HG02571 (cell line): Measurements from ENCODE around the gene NGDN.
"Not testable (repeated sequence)": the region's sequence is repeated elsewhere in the genome, so short reads cannot be mapped to it uniquely, and the experiment has no call there.

Experiments used
- ATAC-seq: cut with Tn5 transposase; IDR thresholded peaks from one replicate; pipeline ENCODE4 v1.9.1; 2021; ENCODE audit warnings: mild to moderate bottlenecking, moderate library complexity; ENCODE audit not compliant: unreplicated experiment

Gene NGDN

DNA sequence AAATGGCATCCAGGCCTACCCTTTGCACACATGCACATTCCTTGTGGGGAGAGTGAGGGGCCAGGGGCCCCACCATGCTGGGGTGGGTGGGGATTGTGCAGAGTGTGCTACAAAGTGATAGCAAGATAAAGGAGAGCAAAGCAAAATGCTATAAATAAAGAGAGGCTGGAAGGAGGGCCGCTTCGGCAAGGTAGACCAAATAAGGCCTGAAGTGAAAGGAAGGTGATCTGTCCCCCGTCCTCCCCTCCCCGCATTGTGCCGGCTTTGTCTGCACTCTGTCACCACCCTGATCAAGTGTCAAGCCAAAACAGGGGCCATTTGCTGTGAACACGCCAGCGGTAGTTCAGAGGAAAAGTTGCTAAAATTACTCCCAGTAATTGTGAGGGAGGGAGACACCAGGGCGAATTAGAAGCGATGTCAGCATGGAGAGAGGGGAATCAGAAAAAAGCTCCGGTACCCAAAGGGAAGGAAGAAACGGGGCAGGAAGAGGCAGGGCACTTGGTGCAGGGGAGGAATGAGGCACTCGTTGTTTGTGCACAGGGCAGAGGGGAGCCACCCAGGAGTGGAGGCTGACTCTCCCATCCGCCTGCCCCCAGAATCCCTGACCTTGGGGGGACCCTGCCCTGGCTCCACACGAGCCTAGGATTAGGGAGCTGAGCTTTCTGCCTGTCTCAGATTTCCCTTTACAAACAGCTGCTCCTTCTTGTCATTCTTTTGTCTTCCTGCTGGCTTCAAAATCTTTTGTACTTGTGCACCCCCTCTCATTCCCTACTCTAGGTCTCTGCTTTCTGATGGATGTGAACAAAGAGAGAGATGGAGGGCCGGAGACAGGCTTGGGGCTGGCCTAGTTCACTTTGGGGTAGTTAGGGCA, 31.2 kb upstream of the NGDN start:
- no peak for ATAC-seq

DNA sequence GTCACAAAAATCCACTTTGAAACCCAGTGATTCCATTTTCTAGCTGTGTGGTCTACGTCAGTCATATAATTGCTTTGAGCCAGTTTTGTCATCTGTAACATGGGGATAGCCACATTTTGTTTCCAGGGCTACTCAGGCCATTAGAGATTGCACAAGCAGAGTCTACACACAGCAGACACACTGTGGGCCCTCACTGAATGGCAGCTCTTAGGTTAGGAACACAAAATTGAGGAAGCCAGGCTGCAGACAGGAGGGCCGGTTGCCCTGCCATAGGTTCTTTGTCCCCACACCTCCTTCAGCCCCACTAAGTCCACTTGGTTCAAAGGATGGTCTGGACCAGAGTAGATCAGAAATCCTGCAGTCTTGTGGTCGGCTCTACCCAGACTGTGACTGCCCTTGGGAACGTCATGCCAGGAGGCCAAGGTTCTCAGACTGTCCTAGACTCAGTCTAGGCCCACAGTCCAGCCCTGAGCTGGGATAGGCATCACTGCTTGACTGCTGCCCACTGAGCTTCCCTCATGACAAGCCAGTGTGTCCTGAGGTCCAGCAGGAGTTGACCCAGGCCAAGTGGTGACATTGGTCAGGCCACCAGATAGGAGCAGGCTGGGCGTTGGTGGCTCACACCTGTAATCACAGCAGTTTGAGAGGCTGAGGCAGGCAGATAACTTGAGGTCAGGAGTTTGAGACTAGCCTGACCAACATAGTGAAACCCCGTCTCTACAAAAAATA, 30.2 kb upstream of the NGDN start:
- ATAC-seq, result no peak

DNA sequence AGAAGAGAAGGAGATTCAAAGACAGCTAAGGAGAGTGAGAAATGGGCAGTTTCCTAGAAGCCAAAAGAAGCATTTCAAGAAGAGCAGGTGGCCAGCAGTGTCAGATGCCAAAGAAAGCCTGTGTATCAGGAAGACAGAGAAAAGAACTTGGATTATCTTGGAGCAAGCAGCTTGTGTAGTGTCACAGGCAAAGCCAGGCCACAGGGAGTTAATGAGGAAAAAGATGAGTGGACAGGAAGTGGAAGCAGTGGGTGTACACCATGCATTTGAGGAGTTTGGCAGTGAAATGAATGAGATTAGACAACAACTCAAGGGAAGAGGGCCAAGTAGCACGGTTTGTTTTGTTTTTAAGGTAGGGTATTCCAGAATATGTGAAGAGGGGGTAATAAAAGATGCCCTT, 28.4 kb upstream of the NGDN start:
- ATAC-seq, result no peak

DNA sequence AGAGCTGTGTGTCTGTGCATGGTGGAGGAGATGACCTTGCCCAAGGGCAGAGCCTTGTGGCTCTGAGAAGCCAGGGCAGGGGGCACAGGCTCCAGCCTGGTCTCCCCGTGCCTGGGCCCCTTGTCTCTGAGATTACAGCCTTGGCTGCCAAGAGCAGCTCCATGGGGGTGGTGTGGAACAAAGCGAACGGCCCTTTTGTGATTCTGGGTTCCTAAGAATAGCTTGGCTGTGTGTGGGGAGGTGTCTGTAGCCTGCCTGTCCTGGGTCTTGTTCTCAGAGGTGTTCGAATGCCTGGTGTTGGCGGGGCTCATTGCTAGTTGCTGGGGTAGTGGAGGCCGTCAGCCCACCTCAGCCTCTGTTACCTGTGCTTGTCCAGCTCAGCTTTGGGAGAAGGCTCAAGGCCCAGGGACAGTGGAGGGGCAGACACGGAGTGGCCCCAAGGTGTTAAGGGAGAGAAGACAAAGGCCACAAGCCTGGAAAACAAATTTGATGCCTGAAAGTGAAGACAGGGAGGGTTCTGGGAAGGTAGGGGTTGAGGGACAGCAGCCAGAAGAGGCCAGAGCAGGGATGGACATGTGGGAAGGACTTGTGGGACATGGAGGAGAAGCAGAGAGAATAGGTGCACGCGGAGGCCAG, 26.7 kb upstream of the NGDN start:
- no peak for ATAC-seq

DNA sequence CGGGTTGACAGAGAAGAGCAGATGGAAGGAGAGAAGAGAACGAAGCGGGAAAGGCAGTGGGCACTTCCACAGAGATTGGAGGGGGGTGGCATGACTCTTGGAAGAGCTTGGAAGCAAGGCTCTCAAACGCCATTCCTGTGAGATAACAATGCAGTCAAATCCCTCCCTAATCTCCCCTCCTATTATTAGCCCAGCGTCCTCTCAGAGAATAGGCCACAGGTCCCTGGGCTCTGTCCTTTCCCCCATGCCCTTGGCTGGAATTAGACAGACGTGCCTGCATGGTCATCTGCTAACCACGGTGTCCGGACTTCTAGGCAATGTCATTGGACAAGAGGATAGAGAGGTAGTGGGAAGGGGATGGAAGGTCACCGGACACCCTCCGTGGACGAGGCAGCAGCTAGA, 26.1 kb upstream of the NGDN start:
- ATAC-seq, result no peak

DNA sequence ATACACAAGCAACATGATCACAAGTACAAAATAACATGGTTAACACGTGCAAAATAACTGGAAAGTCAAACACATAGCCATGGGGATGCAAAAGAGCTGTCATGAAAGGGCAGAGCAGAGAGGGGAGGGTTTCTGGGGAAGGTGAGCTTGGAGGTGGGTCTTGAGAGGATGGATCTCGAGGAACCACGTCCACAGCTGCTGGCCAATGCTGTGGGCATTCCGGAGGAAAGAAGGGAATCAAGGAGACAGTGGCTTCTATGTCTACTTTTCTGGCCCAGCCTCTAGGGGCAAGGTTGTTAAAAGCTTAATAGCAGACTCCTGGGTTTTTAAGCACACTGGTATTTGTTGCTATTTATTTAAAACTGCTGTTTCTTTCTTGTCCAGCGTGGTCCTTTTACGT, 25.6 kb upstream of the NGDN start:
- ATAC-seq, result no peak

DNA sequence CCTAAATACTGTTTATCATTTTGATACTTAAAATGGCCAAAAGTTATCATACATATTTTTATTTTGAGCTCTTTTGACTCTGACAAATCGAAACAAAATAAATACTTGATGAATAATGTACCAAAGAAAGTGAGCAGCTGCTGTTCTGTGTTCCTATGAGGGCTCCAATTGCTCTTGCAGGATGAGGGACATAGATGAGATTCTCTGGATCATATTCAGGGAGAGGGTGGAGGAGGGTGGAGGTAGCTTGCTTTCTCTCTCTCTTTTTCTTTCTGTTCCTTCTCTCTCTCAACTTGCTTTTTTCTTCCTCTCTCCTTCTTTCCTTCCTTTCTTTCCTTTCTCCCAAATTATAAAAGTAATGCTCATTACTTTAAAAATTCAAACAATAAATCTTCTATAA, 25.2 kb upstream of the NGDN start:
- ATAC-seq, result no peak

DNA sequence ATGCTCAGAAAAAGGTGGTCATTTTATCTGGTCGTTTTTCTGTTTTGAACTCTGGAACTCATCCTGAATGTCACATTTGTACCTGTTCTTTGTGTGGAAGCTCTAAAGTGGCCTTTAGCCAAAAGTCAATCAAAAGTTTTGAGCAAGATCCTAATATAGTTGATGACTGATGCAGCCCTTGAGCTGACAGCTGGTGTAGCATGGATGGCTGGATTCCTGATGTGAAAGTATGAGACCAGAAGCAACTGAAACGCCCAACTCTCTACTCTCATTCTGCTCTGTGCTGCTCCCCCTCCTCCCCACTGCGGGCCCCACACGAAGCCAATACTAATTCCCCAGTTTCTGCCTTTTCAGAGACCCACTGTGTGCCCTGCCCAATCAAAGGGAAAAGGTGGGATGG, 23.7 kb upstream of the NGDN start:
- ATAC-seq, result no peak

DNA sequence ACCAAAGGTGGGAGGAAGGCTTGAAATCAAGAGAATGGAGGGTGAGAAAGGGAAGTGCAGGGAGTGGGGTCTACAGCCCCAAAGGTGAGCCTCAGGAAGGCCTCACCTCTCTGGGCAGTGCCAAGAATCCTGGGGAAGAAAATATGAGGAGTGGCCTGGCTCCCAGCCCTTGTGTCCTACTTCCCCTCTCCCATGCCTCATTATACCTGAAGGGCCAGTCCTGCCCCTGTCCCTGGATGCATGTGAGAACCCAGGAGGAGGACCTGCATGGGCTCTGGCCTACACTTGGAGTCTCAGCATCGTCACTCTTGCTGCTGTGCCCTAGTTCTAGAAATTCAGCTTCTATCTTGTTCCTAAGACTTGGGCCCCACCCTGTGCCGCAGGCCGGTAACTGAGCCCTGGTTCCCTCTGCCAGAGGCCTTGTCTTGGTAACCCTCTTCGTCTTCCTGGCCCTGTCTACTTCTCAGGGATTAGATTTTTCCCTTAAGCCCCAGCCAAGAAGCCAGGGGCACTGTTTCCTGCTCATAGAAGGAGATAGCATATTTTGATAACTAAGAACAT, 23.1 kb upstream of the NGDN start:
- no peak for ATAC-seq

DNA sequence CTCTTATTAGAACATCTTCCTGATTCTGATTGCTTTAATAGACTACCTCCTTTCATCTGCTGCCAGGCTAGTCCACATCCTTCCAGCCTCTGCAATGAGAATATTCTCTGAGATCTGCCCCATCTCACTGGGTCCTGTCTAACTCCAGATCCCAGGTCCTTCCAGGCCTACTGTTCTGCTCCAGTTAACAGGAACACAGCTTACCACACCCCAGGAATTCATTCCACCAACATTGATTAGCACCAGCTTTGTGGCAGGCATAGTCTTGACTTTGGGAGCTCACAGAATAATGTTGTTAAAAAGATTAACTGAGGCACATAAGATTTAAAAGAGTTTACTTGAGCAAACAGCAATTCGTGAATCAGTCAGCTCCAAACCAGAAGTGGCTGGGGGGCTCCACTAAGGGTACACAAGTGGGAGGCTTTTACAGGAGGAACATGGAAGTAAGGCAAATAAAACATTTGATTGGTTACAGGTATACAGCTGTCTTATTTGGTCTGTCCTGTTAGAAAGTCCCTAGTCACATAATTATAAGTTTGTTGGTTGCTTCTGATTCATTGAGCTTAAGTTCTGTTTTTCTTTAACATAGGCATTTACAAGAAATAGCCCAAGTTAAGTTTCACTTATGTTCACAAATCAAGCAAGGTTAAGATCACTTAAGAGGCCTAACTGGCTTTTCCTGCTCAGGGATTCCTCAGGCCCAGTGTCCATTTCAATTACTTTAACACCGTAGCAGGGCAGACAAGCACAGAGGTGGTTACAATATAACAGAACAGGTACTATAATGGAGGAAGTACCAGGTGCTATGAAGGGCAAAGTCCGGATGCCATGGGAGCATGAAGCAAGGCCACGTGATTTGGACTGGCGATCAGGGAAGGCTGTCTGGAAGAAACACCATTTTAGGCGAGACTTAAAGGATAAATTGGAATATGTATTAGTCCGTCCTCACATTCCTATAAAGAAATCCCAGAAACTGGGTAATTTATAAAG, 21.8 kb upstream of the NGDN start:
- no peak for ATAC-seq

DNA sequence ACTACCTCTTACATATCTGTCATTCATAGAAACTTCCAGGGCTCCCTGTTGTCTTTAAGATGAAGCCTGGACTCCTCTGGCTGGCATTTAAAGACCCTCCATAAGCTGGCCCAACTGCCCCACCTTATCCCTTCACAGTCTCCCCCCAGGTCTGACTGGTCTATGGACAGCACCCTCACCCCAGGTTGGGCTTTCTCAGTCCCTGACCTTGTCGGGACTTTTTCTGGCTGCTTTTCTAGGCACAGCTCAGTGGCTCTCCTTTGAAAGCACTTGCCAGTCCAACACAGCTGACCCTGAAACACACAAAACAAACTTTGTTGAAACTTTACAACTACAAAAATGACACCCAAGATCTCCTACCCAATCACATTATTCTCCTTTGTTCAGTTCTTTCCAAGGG, 20.2 kb upstream of the NGDN start:
- ATAC-seq, result no peak

DNA sequence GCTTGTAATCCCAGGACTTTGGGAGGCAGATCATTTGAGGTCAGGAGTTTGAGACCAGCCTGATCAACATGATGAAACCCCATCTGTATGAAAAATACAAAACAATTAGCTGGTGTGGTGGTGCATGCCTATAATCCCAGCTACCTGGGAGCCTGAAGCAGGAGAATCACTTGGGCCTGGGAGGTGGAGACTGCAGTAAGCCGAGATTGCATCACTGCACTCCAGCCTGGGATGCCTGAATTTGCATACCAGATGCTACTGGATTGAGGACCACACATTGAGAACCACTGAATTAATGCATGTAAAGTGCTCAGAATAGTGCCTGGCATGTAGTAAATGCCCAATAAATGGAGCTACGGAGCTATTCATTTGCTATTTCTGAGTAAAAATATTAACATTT, 19.1 kb upstream of the NGDN start:
- no peak for ATAC-seq

DNA sequence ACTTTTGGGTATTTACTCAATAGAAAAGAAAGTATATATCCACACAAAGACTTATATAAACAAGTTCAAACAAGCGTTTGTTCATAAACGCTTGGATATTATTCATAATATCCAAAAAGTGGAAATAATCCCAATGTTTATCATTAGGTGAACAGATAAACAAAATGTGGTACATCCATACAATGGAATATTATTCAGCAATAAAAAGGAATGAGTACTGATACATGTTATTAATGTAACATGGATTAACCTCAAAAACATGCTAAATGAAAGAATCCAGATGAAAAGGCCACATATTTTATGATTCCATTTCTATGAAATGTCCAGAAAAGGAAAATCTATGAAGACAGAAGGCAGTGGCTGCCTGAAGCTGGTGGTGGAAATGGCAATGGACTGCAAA, 17.3 kb upstream of the NGDN start:
- ATAC-seq, result no peak

DNA sequence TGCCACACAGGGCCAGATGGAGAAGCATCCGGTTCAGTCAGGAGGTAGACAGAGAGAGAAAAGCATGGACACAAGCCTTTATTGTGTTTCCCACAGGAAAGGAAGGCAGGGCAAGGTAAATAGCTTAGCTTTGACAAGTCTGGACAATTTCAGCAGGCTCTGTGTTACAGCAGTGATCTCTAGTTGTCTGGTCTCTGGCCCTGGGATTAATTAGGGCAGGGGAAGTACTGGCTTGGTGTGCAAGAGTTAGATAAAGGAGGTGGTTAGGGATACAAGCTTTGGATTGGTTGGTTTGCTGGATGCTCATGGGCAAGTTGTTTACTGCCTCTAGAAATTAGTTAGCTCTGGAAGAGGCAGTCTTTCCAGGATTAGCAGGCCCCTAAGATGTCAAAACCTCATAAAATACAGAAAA, 15.1 kb upstream of the NGDN start:
- no peak for ATAC-seq

DNA sequence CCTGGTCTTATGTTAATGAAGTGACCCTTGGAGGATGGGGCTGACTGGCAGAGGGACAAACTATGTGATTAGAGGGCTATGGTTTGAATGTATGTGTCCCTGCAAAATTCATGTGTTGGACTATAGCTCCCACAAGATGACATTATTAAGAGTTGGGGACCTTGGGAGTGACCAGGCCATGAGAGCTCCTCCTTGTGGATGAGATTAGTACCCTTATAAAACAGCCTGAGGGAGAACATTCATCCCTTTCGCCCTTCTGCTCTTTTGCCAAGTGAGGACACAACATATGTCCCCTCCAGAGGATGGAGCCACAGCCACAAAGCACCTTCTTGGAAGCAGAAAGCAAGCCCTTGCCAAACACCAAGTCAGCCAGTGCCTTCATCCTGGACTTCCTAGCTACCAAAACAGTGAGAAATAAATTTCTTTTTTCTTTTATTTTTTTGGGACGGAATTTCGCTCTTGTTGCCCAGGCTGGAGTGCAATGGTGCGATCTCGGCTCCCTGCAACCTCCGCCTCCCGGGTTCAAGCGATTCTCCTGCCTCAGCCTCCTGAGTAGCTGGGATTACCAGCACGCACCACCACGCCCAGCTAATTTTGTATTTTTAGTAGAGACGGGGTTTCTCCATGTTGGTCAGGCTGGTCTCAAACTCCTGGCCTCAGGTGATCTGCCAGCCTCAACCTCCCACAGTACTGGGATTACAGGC, 12.5 kb upstream of the NGDN start:
- ATAC-seq, result not testable (repeated sequence)

DNA sequence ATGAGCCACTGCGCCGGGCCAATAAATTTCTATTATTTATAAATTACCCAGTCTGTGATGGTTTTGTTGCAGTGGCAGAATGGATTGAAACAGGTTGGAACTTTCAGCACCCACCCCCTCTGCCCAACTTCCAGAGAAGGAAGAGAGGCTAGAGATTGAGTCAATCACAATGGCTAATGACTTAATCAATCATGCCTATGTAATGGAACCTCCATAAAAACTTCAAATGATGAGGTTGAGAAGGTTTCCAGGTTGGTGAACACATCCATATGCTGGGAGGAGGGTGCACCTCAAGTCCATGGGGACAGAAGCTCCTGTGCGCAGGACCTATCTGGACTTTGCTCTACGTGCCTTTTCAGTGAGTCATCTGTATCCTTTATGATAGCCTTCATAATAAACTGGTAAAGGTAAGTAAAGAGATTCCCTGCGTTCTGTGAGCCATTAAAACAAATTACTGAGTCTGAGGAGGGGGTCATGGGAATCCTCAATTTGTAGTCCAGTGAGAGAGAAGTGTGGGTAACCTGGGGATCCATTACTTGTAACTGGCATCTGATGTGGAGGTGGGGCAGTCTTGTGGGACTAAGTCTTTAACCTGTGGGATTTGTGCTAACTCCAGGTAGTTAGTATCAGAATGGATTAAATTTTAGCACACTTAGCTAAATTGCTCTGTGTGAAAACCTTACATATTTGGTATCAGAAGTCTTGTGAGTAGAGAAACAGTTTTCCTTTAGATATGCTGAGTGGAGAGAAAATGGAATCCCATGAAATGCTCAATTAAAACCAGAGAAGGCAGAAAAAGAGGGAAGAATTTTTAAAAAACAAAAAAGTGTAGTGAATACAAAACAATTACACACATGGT, 11.7 kb upstream of the NGDN start:
- no peak for ATAC-seq

DNA sequence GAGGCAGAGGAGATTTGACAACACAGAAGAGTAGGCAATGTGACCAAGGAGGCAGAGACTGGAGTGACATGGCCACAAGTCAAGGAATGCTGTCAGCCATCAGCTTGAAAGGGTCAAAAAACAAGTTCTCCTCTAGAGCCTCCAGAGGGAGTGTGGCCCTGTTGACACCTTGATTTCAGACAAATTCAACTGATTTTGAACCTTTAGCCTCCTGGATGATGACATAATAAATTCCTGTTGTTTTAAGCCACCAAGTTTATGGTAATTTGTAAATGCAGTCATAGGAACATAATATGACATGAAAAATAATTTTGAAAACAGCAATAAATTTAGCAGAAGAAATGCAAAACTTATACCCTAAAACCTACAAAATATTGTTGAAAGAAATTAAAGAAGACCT, 8.5 kb upstream of the NGDN start:
- no peak for ATAC-seq

DNA sequence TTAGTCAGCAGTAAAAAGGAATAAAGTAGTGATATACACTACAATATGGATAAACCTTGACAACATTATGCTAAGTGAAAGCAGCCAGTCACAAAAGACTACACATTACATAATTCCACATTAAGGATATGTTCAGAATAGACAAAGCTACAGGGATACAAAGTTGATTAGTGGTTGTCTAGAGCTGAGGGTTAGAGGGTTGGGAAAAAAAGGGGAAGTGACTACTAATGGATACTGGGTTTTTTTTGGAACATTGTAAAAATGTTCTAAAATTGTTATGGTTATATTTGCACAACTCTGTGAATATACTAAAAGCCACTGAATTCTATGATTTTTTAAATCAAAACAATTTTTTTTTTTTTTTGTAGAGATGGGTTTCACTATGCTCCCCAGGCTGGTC, 4.8 kb upstream of the NGDN start:
- no peak for ATAC-seq

DNA sequence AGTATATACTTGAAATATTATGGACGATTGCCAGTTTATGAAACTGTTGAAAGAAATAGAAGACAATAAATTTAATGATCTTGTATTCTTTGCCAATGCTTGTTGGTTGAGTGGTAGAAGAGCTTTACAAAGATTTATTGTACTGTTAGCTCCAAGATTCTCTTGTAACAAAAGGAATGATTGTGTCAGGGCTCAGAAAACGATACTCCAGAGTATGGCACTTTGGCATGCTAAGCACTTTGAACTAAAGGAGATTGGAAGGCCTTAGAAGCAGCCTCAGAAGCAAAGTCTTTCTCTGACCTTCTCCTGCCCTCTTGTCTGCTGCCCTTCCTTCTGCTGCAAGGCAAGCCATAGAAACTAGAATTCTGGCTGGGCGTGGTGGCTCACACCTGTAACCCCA, 4.2 kb upstream of the NGDN start:
- no peak for ATAC-seq
